ENCODE measurements around the gene NXF1. TPM values are rescaled to one million over a fixed set of nuclear protein-coding genes. Genes with fewer than 3 reads are reported as not detected.

The NXF1 gene
- total and polyA plus RNA-seq, 2 of the 8 experiments (the other 6 are each of a cell fraction or from before 2014, with no cell fraction given) = 48.1 to 49.8 TPM

DNA sequence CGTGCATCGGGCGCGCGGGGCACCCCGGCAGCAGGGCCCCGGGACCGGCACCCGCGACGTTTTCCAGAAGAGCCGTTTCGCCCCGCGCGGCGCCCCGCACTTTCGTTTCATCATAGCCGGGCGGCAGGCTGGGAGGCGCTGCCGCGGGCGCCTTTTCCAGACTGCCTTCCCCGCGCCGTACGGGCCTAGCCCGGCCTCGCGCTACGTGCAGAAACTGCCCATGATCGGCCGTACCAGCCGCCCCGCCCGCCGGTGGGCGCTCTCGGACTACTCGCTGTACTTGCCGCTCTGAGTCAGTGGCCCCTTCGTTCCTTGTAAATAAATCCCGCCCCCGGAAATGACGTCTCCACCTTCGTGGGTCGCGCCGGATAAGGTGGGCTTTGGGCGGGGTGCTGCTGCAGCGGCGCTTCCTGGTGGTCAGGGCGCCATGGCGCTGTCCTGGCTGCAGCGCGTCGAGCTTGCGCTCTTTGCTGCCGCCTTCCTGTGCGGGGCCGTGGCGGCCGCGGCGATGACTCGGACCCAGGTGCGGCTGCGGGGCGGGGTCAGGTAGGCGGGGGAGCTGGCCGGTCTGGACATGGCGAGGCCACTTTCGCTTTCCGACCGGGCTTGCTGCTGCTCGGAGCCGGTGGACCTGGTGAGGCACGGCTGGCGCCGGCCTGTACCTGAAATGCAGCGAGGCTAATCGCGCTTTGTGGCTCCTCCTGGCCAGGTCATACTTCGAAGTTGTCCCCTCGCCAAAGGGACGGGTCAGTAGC is 18.1 kb downstream of the NXF1 start, which contains the start of gene TMEM179B:
TSS of gene TMEM179B (plus strand) at position 398 of the 755 bp plus-strand sequence. CDS start at position 428, 30 bp downstream.
- Histone ChIP-seq H3K27ac (ENCODE audit: low read depth, low read length) (peak within 1 kb of the TSS; percentile 90), H3K36me3 (ENCODE audit: control insufficient read depth in 2 of 4, insufficient read depth in 4 of 4, low read length in 3 of 4) (peaks cover 0 to 24% (median 10%) of the 10 kb centered on the region in 4 experiments; a peak in 7 of 8 replicates), H3K4me2 (ENCODE audit: insufficient read depth in 1 of 2, low read depth in 2 of 2, low read length in 2 of 2) (peak within 1 kb of the TSS; percentile 69 to 73), H3K4ac (replicated peaks; ENCODE audit: insufficient read length, low read depth, low read length) (peak within 1 kb of the TSS; percentile 16), H4K5ac (ENCODE audit: insufficient read length, low read depth, low read length) (peak within 1 kb of the TSS; percentile 94), H3K14ac (ENCODE audit: insufficient read length) (no peak within 1 kb of the TSS), H3K4me3 (ENCODE audit: extremely low read depth in 1 of 4, insufficient read depth in 2 of 4, low read depth in 3 of 4, low read length in 4 of 4) (peak within 1 kb of the TSS; percentile 77 to 97 (median 90)), H4K20me1 (replicated peaks in 1 of 2; ENCODE audit: control insufficient read depth in 1 of 2, insufficient read depth in 2 of 2, low read length in 2 of 2) (peaks cover 0 to 3% of the 10 kb centered on the region in 2 experiments), H3K79me2 (ENCODE audit: control insufficient read depth in 1 of 2, insufficient read depth in 2 of 2, low read length in 2 of 2) (peaks cover 0 to 33% of the 10 kb centered on the region in 2 experiments; a peak in 2 of 4 replicates), H3K79me1 (ENCODE audit: low read depth, low read length) (peaks cover 7% of the 10 kb centered on the region; the same call in 1 of the 2 replicates), H3K56ac (replicated peaks; ENCODE audit: insufficient read length, low read depth, low read length) (peak within 1 kb of the TSS; percentile 12), H4K8ac (ENCODE audit: extremely low read depth, insufficient read depth, low read length) (peak within 1 kb of the TSS; percentile 99), H3K4me1 (replicated peaks in 1 of 4; ENCODE audit: control insufficient read depth in 3 of 4, insufficient read depth in 4 of 4, low read length in 3 of 4) (peaks cover 0 to 6% (median 2%) of the 10 kb centered on the region in 4 experiments; a peak in 4 of 7 replicates), H2BK5ac (ENCODE audit: low read depth, low read length) (peak within 1 kb of the TSS; percentile 98), H3K23ac (ENCODE audit: insufficient read length) (no peak within 1 kb of the TSS), H2AK5ac (ENCODE audit: low read depth, low read length) (0 out of 2 replicates have a peak within 1 kb of the TSS, but pooled peaks have one; percentile 4), H2BK12ac (ENCODE audit: low read depth, low read length) (peak within 1 kb of the TSS; percentile 21), H3K27me3 (replicated peaks in 1 of 4; ENCODE audit: control insufficient read depth in 3 of 4, extremely low read depth in 1 of 4, insufficient read depth in 3 of 4, low read length in 3 of 4) (no peaks in the 10 kb centered on the region), H3K9me3 (ENCODE audit: insufficient read depth in 2 of 2, low read depth in 1 of 2, low read length in 1 of 2) (no peaks in the 10 kb centered on the region), H2BK20ac (ENCODE audit: low read length) (no peak within 1 kb of the TSS), H3K9ac (replicated peaks in 1 of 4; ENCODE audit: extremely low read depth in 1 of 4, low read depth in 3 of 4, low read length in 3 of 4) (peak within 1 kb of the TSS; percentile 82 to 93 (median 90)), H3K23me2 (ENCODE audit: low read depth, low read length) (no peaks in the 10 kb centered on the region; the same call in 1 of the 2 replicates), H2BK15ac (ENCODE audit: low read length) (peak within 1 kb of the TSS; percentile 81; the same call in 1 of the 2 replicates), H2AFZ (ENCODE audit: low read length) (peak within 1 kb of the TSS; percentile 8; the same call in 1 of the 2 replicates), H2BK120ac (replicated peaks; ENCODE audit: low read depth, low read length) (peak within 1 kb of the TSS; percentile 24), H4K91ac (replicated peaks; ENCODE audit: insufficient read length, low read length) (peak within 1 kb of the TSS; percentile 84), H3K18ac (ENCODE audit: extremely low read depth, low read length) (peak within 1 kb of the TSS; percentile 95)
- DNase-seq (ENCODE audit: low read depth in 1 of 2, low spot score in 2 of 2) (peak; percentile 93 to 98), FAIRE-seq (no peak)
- CTCF ChIA-PET (ENCODE audit: partially characterized antibody) = interaction anchor here (0.6 to 6.4 kb wide), 45 partner anchors 9 to 1397 kb away, joined by 3 to 94 read pairs (median 4); partner anchors contain the start of genes HNRNPUL2, LBHD1, SLC3A2 and TAF6L
- POLR2A ChIA-PET (ENCODE audit: partially characterized antibody) = interaction anchor here (0.7 to 15.9 kb wide), 41 partner anchors 10 to 236 kb away, joined by 3 to 251 read pairs (median 6); partner anchors contain the start of genes C11orf98, CSKMT, GANAB and HNRNPUL2
- 2% methylated on average over 70 of the region's 88 CpGs; no CpG with 5 or more reads in 1 of the 2 experiments for WGBS, 2 experiments (ENCODE audit: extremely low coverage in 1 of 2, insufficient coverage in 1 of 2, insufficient read length in 1 of 2, insufficient replicate concordance in 2 of 2, low coverage in 1 of 2, low lambda C conversion rate in 2 of 2, missing lambda C conversion rate in 1 of 2)
- TF ChIP-seq, protein P1, sequence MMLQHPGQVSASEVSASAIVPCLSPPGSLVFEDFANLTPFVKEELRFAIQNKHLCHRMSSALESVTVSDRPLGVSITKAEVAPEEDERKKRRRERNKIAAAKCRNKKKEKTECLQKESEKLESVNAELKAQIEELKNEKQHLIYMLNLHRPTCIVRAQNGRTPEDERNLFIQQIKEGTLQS (IDR thresholded peaks at IDR 0.05; ENCODE audit: insufficient read depth, low read depth, low read length) = 0 out of 2 replicates have a peak, but pooled peaks have one; percentile 14
- peak; percentile 92 to 94 for TF ChIP-seq POLR2A (IDR thresholded peaks at IDR 0.05; ENCODE audit: control extremely low read depth in 1 of 2, low read depth in 2 of 2, low read length in 2 of 2)
- no peak for TF ChIP-seq EZH2 (IDR thresholded peaks at IDR 0.05; ENCODE audit: low read depth, low read length, severe bottlenecking)
- TF ChIP-seq SIN3A (conservative IDR thresholded peaks at IDR 0.05 in 1 of 2, IDR thresholded peaks at IDR 0.05 in 1 of 2; ENCODE audit: low read depth in 1 of 2, low read length in 2 of 2) = peak in 1 of 2 experiments; percentile 70; a peak in 3 of 4 replicates
- no peak for TF ChIP-seq NANOG (IDR thresholded peaks at IDR 0.05; ENCODE audit: insufficient read depth, low read depth, low read length, poor library complexity, severe bottlenecking)
- TF ChIP-seq SP4 (IDR thresholded peaks at IDR 0.05; ENCODE audit: low read length) = no peak
- TF ChIP-seq CHD2 (IDR thresholded peaks at IDR 0.05; ENCODE audit: low read length) = no peak; the same call in 1 of the 2 replicates
- TF ChIP-seq SIRT6 (IDR thresholded peaks at IDR 0.05; ENCODE audit: low read length) = no peak
- peak; percentile 74 for TF ChIP-seq GTF2F1 (IDR thresholded peaks at IDR 0.05; ENCODE audit: borderline replicate concordance, low read depth, low read length)
- TF ChIP-seq, protein P2, sequence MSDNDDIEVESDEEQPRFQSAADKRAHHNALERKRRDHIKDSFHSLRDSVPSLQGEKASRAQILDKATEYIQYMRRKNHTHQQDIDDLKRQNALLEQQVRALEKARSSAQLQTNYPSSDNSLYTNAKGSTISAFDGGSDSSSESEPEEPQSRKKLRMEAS (IDR thresholded peaks at IDR 0.05) = peak; percentile 68

Measured in H1 (cell line).